DOHH2 (cell line): ENCODE data around the gene TEX2.

Experiments used
- CTCF ChIP-seq: fragments of 200-600 bp; sonication (generic); IDR thresholded peaks from one replicate; pipeline ENCODE4 v1.5.1; 2014; ENCODE audit warnings: antibody characterized with exemption, mild to moderate bottlenecking, low read depth, low read length; ENCODE audit not compliant: poor library complexity, severe bottlenecking
- EZH2phosphoT487 ChIP-seq: fragments of 200-600 bp; sonication (generic); IDR thresholded peaks from 2 replicates; pipeline ENCODE4 v1.6.1; 2017; ENCODE audit warnings: borderline replicate concordance, mild to moderate bottlenecking, antibody characterized with exemption, low read length, moderate library complexity, mixed read lengths

GRCh38 chr17:64192589-64192988, 70.5 kb downstream of the TEX2 start:
- TF ChIP-seq CTCF (no peak), EZH2phosphoT487 (no peak)
